HG03460 (cell line): ENCODE measurements around the gene CST6.
A peak's percentile ranks its signal among the peaks of the same experiment; 100 is the strongest.

ENCODE experiments used
- ATAC-seq: cut with Tn5 transposase; IDR thresholded peaks from one replicate; pipeline ENCODE4 v1.9.1; 2021; ENCODE audit not compliant: unreplicated experiment

Gene CST6

DNA sequence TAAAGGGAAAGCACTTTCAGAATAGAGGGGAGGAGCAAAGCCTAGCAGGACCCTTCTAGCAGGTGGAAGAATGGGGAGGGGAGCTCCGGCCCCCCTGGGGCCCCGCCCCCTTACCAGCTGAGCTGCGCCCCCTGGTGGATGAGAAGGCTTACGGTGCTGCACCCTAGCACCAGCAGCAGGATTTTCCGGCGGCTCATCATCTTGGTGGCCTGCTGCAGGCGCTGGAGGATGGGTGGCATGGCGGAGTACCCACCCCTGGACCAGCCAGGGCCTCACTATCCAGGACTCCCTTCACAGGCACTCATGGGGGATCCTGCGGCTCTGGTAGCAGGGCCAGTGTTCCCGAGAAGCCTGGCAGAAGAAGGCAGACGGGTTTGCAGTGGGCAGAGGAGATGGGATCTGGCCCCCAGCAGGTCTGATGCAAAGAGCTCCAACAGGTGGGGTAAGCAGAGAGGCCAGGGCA, 33.4 kb downstream of the CST6 start:
- no peak for ATAC-seq

DNA sequence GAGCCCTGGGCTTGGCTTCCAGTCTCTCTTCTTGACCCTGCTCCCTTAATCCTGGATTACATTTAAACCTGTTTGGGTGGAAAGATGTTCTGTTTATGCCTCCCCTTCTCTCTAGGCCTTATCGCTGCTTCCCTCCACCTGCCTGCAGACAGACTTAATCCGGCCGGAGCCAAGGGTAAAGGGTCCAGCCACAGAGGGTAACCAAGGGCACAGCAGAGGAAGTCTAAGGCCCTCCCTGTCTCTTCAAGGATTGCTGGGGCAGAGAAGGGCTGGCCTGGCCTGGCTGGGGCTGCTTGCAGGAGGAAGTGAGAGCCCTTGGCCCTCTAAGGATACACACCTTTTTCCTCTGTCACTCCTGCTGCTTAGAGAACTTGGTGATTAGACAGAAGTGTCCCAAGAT, 35.1 kb downstream of the CST6 start:
- no peak for ATAC-seq

GRCh38 chr11:66047541-66048365, 35.9 kb downstream of the CST6 start:
- ATAC-seq = no peak

DNA sequence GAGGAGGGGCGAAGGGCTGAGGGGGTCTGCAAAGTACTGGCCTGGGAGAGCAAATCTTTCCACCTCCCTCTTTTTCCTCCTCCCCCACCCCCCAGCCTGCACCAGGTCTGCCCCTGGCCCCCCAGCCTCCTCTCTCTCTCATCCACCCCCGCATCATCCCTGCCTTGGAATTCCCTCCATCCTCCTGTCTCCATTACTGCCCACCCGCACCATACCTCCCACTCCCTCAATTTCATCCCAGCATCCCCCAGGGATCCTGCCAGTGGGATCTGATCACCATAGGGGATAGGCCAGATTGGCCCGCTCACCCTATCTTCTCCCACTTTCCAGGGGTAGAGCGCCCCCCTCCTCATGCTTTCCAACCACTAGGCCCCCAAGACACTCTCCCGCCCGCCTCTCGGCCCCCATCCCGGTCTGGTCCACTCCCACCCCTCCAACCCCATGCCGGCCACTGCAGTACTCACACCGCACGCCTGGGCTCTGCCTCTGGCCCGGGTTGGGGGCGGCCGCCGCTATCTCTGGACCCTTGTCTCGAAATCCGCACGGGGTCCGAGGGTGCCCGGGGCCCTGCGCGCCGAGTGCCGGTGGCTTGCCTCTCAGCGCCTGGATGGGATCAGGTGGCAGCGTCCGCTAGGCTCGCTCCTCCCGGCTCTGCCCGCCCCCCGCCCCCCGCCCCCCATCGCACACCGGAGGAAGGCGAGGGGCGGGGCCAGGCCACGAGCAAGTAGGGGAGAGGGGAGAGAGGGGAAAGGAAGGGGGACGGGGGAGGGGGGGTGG, 36.9 kb downstream of the CST6 start, which contains the start of gene GAL3ST3:
GAL3ST3 (minus strand) TSS at position 615 of the 777 bp plus-strand sequence. CDS start 3,746 bp downstream, outside the sequence.
- ATAC-seq = no peak

DNA sequence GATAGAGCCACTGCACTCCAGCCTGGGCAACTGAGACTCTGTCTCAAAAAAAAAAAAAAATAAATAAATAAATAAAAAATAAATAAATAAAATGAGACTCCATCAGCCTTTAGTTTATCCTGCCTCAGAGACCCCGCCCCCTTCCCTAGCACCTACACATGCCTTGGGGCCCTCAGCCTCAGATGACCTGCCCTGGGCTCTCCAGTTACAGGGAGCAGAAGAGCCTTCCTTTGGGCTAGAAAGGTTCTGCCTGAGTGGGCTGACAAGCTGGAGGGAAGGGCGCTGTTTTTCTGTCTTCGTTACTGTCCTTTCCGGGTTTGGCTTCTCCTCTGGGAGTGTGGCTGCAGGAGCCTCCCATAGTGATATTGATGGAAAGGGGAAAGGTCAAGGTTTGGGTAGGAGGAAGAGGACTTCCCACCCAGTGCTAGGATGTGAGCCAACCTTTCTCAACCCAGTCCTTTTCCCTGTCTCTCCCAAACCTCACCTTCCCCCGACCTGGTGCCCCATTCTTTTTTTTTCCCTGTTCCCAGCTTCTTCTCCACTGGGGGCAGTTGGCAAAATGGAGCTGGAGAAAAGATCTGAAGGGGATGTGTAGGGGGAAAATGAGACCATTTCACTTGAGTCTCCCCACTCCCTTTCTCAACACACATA, 38.9 kb downstream of the CST6 start:
- no peak for ATAC-seq

- ATAC-seq = no peak
Measured at GRCh38 chr11:66051371-66051765, 39.6 kb downstream of the CST6 start.

DNA sequence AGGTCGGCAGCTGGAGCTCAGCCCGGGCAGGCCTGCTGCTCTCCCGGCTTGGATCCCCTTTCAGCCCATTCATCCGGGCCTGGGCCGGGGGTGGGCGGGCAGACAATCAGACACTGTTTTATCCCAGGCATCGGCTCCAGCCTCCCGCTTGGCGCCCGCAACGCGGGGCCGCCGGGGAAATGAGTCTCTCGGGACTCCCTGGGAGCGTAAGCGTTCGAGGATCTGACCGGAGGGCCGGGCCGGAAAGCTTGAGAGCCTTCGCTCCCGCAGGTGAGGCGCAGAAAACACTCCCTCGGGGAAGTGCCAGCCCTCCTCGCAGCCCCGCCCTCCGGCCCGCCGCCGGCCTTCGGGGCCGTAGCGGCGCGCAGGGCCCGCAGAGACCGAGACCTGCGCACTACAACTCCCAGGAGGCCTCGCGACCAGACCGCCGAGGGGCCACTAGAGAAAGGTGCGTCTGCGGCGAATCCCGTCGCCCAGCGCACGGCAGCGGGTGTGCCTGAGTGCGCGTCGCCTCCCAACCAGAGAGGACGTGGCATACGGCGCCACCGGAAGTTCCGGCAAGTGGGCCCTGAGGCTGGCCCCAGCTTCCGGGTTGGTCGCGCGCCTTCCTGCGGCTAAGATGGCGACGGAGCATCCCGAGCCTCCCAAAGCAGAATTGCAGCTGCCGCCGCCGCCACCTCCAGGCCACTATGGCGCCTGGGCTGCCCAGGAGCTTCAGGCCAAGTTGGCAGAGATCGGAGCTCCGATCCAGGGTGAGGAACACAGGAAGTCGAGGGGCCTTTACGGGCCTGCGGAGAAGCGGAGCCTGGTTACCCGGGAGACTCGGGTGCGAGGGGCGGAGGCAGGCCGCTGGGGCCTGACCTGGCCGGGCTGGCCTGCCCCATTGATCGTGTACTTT, 40.2 kb downstream of the CST6 start, which contains the start of gene SF3B2:
SF3B2 (plus strand) TSS at position 599 of the 898 bp plus-strand sequence; CDS start at position 620, 21 bp downstream.
- peak; percentile 87 for ATAC-seq

GRCh38 chr11:66052664-66052982, 40.8 kb downstream of the CST6 start:
- no peak for ATAC-seq

- ATAC-seq = no peak
Measured at GRCh38 chr11:66055021-66055420, 43.2 kb downstream of the CST6 start.

GRCh38 chr11:66056501-66056900, 44.7 kb downstream of the CST6 start:
- ATAC-seq = no peak

DNA sequence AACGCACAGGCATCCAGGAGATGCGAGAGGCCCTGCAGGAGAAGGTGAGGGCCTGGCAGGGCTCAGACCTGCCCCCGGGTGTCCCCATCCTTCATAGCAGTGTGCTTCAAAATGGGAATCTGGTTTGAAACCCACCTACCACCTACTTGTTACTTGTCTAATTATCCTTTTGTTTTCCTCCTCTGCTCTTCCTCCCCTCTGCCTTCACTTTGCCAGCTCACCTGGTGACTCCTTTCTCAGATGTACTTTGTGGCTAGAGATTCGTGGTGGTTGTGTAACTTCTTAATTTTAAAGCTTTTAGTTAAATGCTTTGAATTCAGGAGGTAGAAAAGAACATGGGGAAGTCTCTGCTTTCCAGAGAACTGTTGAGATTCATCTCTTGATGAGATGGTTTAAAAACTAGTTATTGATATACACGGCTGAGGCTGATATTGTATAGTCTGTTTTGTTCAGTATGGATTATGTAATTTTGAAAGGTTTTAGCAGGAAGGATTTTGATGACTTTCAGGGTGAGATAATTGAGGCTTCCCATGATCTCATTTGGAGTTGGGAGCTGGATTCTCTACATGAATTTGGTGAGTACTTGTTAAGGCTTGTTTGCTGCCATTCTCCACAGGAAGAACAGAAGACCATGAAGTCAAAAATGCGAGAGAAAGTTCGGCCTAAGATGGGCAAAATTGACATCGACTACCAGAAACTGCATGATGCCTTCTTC, 48.3 kb downstream of the CST6 start:
- ATAC-seq = no peak

DNA sequence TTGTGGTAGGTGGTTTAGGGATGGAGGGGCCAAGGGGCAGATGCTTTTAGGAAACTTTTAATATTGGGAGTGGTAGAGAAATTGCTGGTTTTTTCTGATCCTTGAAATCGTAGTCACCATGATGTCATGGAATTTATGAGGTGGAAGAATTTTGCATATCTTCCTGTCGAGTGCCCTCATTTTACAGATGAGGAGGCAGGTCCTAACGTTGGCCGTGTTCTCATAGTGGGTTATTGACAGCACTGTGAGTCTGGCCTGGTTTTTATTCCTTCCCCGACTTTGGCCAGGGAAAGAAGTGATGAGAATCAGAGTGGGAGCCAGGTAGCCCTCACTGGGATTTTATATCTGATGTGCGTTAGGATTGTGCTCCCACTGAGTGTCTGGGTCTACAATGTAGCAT, 49.5 kb downstream of the CST6 start:
- no peak for ATAC-seq

DNA sequence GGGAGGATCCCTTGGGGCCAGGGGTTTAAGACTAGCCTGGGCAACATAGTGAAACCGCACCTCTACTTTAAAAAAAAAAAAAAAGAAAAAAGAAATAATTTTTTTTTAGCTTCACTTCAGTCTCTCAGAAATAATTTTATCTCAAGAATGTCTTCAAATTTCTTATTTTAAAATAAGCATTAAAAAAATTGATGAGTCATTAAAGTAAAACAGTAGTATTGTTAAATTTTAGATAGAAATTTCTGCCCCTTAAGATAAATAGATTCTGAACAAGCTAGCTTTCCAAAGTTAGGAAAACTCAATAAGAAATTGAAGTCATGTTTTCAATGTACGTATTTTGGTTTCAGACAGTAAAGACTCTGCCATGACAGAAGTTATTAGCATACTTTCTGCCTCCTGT, 50.6 kb downstream of the CST6 start:
- ATAC-seq = no peak
